Thoracic aorta (tissue), 2 donors: ENCODE results near the gene WFDC5. TPM values are rescaled to one million over a fixed set of nuclear protein-coding genes. Genes with fewer than 3 reads are reported as not detected.
"Not testable (repeated sequence)": the region's sequence is repeated elsewhere in the genome, so short reads cannot be mapped to it uniquely, and the experiment has no call there.

ENCODE experiments used
- ATAC-seq: fragments of 150-250 bp; one replicate; pipeline ENCODE4 v1.8.0; 2017; ENCODE audit warnings: low read depth; ENCODE audit not compliant: insufficient number of reproducible peaks, low FRiP score
- DNase-seq: peaks from one replicate; pipeline ENCODE4 v3.0.0-alpha.2; 2020; ENCODE audit warnings: low spot score
- H3K27ac ChIP-seq, 2 donors: fragments of 200-600 bp; sonication (generic); 1 replicate in 1 of 2; 2 replicates in 1 of 2; pipeline ENCODE4 v1.5.1; 2016; ENCODE audit warnings: mild to moderate bottlenecking in 2 of 2, moderate library complexity in 2 of 2
- H3K27me3 ChIP-seq: fragments of 200-600 bp; sonication (generic); replicated peaks from 2 replicates; pipeline ENCODE4 v1.6.0; 2016; ENCODE audit warnings: mild to moderate bottlenecking; ENCODE audit not compliant: insufficient read depth
- H3K36me3 ChIP-seq: fragments of 200-600 bp; sonication (generic); one replicate; pipeline ENCODE4 v1.5.1; 2016
- H3K4me1 ChIP-seq, 2 donors: fragments of 200-600 bp; sonication (generic); 1 replicate in 1 of 2; 2 replicates in 1 of 2; pipeline versions ENCODE4 v1.5.1 to v1.6.0; 2016; ENCODE audit warnings: low read depth in 2 of 2, mild to moderate bottlenecking in 1 of 2; ENCODE audit not compliant: control insufficient read depth in 1 of 2
- H3K4me3 ChIP-seq: fragments of 200-600 bp; sonication (generic); 2 replicates; pipeline ENCODE4 v1.5.1; 2016; ENCODE audit warnings: mild to moderate bottlenecking
- H3K9me3 ChIP-seq: fragments of 200-600 bp; sonication (generic); 2 replicates; pipeline ENCODE4 v1.5.1; 2016
- CTCF ChIP-seq: fragments of 200-600 bp; sonication (generic); IDR thresholded peaks from one replicate; pipeline ENCODE4 v1.5.1; 2019; ENCODE audit warnings: antibody characterized with exemption
- total RNA-seq, 2 donors: library from RNA; depleted of rRNA; stranded (reverse); fragments of >200 nt; gene quantifications; one replicate each; pipeline versions ENCODE4 v1.1.0 to v1.2.3, GENCODE V29; 2016

The WFDC5 gene
- not detected for total RNA-seq

GRCh38 chr20:45114465-45115385 lies at the start of gene WFDC5:
TSS of gene WFDC5 (minus strand) at chr20:45115174. CDS start at chr20:45115083, 91 bp downstream.
- Histone ChIP-seq H3K27me3 (no peaks in the 10 kb centered on the region), H3K4me1 (no peaks in the 10 kb centered on the region), H3K4me3 (no peak within 1 kb of the TSS), H3K36me3 (no peaks in the 10 kb centered on the region), H3K9me3 (no peaks in the 10 kb centered on the region), H3K27ac (no peak within 1 kb of the TSS)
- ATAC-seq (no peak), DNase-seq (no peak)
- TF ChIP-seq CTCF: no peak

- no peaks in the 10 kb centered on the region for H3K27me3 ChIP-seq
- H3K4me1 ChIP-seq: no peaks in the 10 kb centered on the region
- peaks cover 10% of the 10 kb centered on the region for H3K9me3 ChIP-seq
- H3K27ac ChIP-seq: no peak overlapping the region
- TF ChIP-seq CTCF: no peak
- ATAC-seq (no peak), DNase-seq (no peak)
- no peaks in the 10 kb centered on the region for H3K36me3 ChIP-seq
- H3K4me3 ChIP-seq: no peak overlapping the region
Observed at GRCh38 chr20:45163083-45163803, 48.3 kb upstream of the WFDC5 start.

GRCh38 chr20:45157962-45158361 lies 43.0 kb upstream of the WFDC5 start:
- H3K27ac ChIP-seq: no peak overlapping the region
- DNase-seq: no peak
- H3K4me3 ChIP-seq: no peak overlapping the region
- ATAC-seq: no peak
- peaks cover 10% of the 10 kb centered on the region for H3K9me3 ChIP-seq
- H3K27me3 ChIP-seq: no peaks in the 10 kb centered on the region
- no peaks in the 10 kb centered on the region for H3K4me1 ChIP-seq
- no peaks in the 10 kb centered on the region for H3K36me3 ChIP-seq
- TF ChIP-seq CTCF: no peak

- H3K36me3 ChIP-seq: no peaks in the 10 kb centered on the region
- no peaks in the 10 kb centered on the region for H3K27me3 ChIP-seq
- DNase-seq (no peak), ATAC-seq (no peak)
- H3K27ac ChIP-seq: no peak overlapping the region
- peaks cover 10% of the 10 kb centered on the region for H3K9me3 ChIP-seq
- H3K4me1 ChIP-seq: no peaks in the 10 kb centered on the region
- no peak for TF ChIP-seq CTCF
- H3K4me3 ChIP-seq: no peak overlapping the region
Observed at GRCh38 chr20:45156713-45157112, 41.7 kb upstream of the WFDC5 start.

- not testable (repeated sequence) for H3K9me3 ChIP-seq, H3K4me1 ChIP-seq, H3K27ac ChIP-seq, H3K27me3 ChIP-seq, H3K4me3 ChIP-seq, H3K36me3 ChIP-seq, DNase-seq, ATAC-seq
Observed at GRCh38 chr20:45154794-45155193, 39.8 kb upstream of the WFDC5 start.
